DMS53 (cell line): ENCODE measurements around the gene BCL2A1.
"Not testable (repeated sequence)": the region's sequence is repeated elsewhere in the genome, so short reads cannot be mapped to it uniquely, and the experiment has no call there.

Source experiments
- DNase-seq: peaks from one replicate; lab custom pipeline; 2025; lab: John Stamatoyannopoulos, UW

BCL2A1 gene

GRCh38 chr15:79989183-79989582 lies 18.2 kb upstream of the BCL2A1 start:
- no peak for DNase-seq

- DNase-seq = no peak
These were observed 17.6 kb upstream of the BCL2A1 start for GRCh38 chr15:79988448-79989117.

GRCh38 chr15:79987969-79988368 lies 17.0 kb upstream of the BCL2A1 start:
- DNase-seq = no peak

- DNase-seq = no peak
These were observed 16.6 kb upstream of the BCL2A1 start for GRCh38 chr15:79987569-79987955.

DNA sequence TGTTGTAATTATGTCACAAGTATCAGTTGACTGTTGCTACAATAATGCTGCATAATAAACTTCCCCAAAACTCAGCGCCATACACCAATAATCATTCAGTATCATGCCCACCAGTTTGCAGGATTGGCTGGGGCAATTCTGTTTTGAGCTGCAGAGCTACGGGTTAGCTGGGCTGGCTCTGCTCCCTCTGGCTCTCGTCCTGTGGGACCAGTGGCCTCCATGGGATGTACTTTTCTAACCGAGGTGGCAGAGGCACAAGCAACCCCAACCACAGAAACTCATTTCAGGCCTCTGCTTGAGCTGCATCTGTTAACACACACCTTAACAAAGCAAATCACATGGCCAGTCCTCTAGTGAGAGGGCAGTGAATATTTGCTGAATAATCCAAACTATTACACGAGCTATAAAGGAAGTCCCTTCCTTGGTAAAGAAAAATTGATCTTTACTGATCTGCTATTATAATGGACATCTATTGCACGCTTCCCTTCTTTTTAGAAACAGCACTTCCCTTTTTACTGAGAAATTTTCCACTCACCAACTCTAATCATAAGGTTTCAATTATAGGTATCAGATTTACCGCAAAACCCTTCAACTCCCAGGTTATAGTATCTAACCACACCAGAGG lies 10.9 kb upstream of the BCL2A1 start:
- no peak for DNase-seq

DNA sequence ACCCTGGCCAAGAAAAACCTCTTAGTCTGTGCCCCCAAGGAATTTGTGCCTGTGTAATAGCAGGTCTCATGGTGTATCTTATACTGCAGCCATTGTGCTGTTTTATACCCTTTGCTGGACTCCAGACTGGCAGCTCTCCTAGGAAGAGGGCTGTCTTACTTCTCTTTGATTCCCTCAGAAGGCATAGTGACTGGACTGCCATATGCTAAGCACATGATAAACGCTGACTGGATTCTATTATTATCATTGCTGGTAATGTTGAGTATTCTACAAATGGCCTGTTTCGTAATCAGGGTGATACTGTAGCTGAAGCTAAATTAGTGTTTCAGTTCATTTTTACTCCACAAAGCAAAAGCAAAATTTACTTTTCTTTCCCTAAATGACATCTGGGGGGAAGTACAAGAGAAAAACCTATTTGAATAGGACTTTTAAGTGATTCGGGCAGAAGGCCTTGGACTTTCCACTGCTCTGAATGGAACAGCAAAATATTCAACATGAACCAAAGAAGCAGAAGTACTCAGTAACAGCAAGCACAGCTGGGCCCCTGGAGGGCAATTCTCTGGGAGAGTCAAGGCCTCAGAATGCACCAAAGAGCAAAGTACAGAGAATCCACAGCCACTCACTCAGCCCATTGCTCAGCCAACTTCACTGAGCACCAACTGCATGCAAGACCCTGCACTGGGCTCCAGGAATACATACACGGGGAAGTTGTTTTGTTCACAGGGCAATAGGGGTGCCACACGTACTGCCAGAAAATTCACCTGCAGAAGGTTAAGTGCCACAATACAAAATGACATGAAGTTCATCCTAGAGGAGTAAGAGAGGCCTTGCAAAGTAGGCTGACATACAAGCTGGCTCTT lies 7.9 kb upstream of the BCL2A1 start:
- no peak for DNase-seq

- DNase-seq = no peak
These were observed 7.3 kb upstream of the BCL2A1 start for GRCh38 chr15:79978260-79978654.

DNA sequence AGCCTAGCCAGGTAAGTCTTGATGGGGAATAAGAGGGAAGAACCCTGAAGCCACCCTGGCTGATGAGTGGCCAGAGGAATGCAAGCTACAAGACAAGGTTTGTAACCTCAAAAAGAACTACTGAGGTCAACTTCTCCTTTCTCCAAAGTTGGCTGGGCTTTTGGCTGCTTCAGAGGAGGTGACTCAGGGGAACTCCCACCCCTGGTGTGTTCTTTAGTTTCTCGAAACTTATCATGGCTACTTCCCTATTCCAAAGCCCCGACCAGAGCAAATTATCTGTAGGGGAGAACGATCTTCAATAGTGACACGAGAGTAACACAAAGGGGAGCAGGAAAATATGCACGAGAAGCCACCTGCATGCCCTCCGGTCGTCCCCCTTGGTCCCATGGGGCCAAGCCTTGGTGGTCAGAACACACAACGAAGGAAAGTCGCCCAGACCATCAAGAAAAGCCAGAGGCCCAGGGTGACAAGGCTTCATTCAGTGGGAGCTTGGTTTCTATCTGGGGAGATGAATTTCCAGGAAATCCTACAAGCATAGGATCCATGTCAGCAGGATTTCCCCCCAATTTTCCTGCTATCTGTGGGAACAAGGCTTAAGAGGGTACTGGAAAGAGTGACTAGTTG lies 6.5 kb upstream of the BCL2A1 start:
- DNase-seq = no peak

GRCh38 chr15:79973456-79974195 lies 2.6 kb upstream of the BCL2A1 start:
- DNase-seq = no peak

DNA sequence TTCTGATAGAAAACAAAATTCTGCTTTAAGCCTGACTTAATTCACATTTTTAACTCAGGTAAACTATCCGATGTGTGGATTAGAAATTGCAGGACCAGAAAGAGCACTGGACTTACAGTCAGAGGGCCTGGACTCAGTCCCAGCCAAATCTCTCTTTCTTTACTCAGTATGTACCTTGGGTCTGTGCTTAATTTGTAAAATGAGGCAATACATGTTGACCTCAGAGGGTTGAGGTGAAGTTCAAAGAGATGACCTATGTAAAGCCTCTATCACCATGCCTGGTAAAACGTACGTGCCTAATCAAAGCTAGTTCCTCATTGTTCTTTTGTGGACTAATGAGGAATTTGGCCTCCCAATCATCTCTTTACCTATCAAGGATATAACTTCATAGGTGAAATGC lies 1.9 kb upstream of the BCL2A1 start:
- DNase-seq = no peak

DNA sequence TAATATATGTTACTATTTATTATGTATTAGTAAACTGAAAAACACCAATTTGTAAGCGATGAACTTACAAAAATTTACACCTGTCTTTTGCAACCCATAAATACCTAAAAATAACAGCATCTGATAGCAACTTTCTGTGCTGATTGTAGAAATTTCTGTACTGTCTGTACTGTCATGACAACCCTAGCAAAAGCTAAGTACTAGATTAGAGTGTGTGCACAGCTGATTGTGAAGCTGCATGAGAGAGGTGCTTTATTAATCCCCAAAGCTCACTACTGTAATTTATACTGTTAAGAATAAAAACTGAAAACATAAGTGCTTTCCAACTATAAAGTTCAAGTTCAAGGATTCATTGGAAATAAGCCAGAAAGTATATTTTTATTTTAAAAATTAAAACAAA lies 815 bp downstream of the BCL2A1 start:
- no peak for DNase-seq

- no peak for DNase-seq
These were observed 1.9 kb downstream of the BCL2A1 start for GRCh38 chr15:79969146-79969545.

- no peak for DNase-seq
These were observed 3.5 kb downstream of the BCL2A1 start for GRCh38 chr15:79967298-79968182.

DNA sequence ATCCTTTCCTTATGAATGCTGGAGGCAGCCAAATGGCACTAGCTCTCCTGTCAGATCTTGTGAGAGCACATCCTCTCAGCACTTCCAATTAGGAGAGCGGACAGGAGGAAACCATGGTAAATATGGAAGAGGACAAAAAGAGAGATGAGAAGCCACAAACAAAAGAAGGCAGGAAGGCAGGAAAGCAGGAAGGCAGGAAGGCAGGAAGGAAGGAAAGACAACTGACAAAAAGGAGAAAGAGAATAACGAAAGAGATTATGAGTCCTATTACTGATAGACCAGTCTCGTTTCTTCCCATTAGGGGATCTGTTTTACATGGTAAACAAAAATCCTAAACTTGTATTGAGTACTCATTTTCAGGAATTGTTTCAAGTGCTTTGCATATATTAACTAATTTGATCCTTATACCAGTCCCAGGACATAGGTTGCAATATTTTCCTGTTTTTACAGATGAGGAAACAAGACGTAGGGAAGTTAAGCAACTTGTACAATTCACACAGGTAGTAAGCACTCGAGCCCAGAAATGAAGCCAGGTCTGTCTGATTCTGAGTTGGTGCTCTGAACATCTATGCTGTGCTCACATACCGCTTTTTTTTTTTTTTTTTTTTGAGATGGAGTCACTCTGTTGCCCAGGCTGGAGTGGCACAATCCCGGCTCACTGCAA lies 4.2 kb downstream of the BCL2A1 start:
- DNase-seq = no peak

DNA sequence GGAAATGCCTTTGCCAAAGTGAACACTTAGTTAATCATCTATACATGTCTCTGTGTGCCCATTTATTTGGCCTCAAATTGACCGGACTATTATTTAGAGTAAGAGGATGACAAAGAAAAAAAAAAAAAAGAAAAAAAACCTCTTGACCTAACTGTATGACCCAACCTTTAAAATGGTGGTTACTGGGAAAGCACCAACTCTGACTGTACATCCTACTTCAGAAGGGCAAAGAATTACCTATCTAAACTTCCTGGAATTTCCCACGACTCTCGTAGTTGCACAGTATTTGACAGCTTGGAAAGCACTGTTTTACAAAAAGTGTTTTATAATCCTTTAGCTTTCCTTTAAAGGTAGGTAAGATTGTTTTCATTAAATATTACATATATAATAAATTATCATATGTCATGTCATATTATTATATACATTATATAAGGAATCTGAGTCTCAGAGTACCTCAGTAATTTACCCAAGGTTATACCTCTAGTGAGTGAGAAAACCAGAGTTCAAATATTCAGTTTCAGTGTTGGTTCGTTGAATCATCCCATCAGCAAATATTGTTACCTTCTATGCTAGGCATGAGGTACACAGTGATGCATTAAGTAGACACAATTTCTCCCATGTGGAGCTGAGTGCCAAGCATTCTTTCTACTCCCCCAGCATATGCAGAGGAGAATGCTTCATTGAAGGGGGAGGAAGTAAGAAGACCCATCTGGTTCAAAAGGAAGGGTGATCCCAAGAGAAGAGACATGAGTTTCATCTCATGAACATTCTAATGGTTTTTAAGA lies 5.0 kb downstream of the BCL2A1 start:
- DNase-seq = peak; percentile 11

GRCh38 chr15:79964232-79964805 lies 6.7 kb downstream of the BCL2A1 start:
- DNase-seq = no peak

- not testable (repeated sequence) for DNase-seq
These were observed 8.1 kb downstream of the BCL2A1 start for GRCh38 chr15:79962921-79963320.

GRCh38 chr15:79962178-79962577 lies 8.8 kb downstream of the BCL2A1 start:
- DNase-seq = no peak
